Pancreas (tissue), 10 donors: ENCODE results near the gene CHGA. TPM values are rescaled to one million over a fixed set of nuclear protein-coding genes. Genes with fewer than 3 reads are reported as not detected.
A peak's percentile ranks its signal among the peaks of the same experiment; 100 is the strongest.

Experiments used
- ATAC-seq, 4 donors: fragments of 200-7000 bp; cut with Tn5 transposase; one replicate each; pipeline versions ENCODE4 v1.8.0 to v1.9.1; 2020; ENCODE audit warnings: mild to moderate bottlenecking in 4 of 4, moderate library complexity in 4 of 4
- DNase-seq, 6 donors: peaks; one replicate each; pipeline ENCODE4 v3.0.0-alpha.2; 2020
- FAIRE-seq: peaks from 2 replicates; lab custom pipeline; 2012; peaks lifted over from hg19 to GRCh38; lab: Jason Lieb, UNC
- H3K27ac ChIP-seq, 4 donors: fragments of 200-600 bp; sonication (generic); 1 replicate in 3 of 4; 2 replicates in 1 of 4; pipeline versions ENCODE4 v1.5.0 to v1.8.0; 2020
- H3K27me3 ChIP-seq, 4 donors: fragments of 200-600 bp; one replicate each; pipeline ENCODE4 v1.8.0; 2021
- H3K36me3 ChIP-seq, 3 donors: fragments of 200-600 bp; sonication (generic) in 1 of 3; one replicate each; pipeline versions ENCODE4 v1.5.0 to v1.8.0; 2020 to 2021
- H3K4me1 ChIP-seq, 3 donors: fragments of 200-600 bp; one replicate each; pipeline ENCODE4 v1.8.0; 2021
- H3K4me3 ChIP-seq, 4 donors: fragments of 200-600 bp; sonication (generic) in 2 of 4; one replicate each; pipeline versions ENCODE4 v1.5.0 to v1.8.0; 2020 to 2021
- H3K9me3 ChIP-seq, 4 donors: fragments of 200-600 bp; one replicate each; pipeline ENCODE4 v1.8.0; 2021
- CTCF ChIP-seq, 4 donors: fragments of 200-600 bp; sonication (generic) in 3 of 4; IDR thresholded peaks; one replicate each; pipeline versions ENCODE4 v1.5.0 to v1.8.0; 2021; ENCODE audit warnings: antibody characterized with exemption in 4 of 4
- WGBS, 2 donors: extraction: QIAGEN DNeasy Blood & Tissue Kit; methylation state at CpG; one replicate each; pipeline ENCODE4 v1.1.7; 2013; 5-methylcytosine and 5-hydroxymethylcytosine counted together
- intact Hi-C, 3 donors: fragments of 100-400 bp; cut with DNase I; formaldehyde crosslinking; loops; one replicate each; pipeline versions ENCODE4 v1.11.1 to v1.14.2; 2022
- polyA plus RNA-seq, 2 donors: library from polyadenylated mRNA; stranded (reverse); fragments of 200-250 nt; gene quantifications; one replicate each; pipeline ENCODE4 v1.2.3, GENCODE V29; 2013
- total RNA-seq, 6 donors: library from RNA; stranded (reverse); fragmentation: NEBNext Ultra II Directional in 4 of 6; extraction: Animal tissue kit (Norgen Biotek cat#: 25700) in 4 of 6; gene quantifications; one replicate each; pipeline versions ENCODE4 v1.2.1 to v1.2.4, GENCODE V29; 2021 to 2023
- donor health status: healthy with polysubstance abuse.
- donor health status: DM: no; HTN: no; CAD: no; lungs with moderate emphysema.
- donor health status: DM: no; HTN: no; CAD: no.
- donor health status: control.
- donor health status: control.
- donor health status: Bipolar disorder and iron deficiency.
- donor health status: DM: yes; HTN: yes; CAD: no.
- donor health status: DM: no; HTN: no; CAD: no.
- donor health status: DM: no; HTN: no; CAD: no.
- donor health status: DM: yes; HTN: yes; CAD: no.

The CHGA gene
- total and polyA plus RNA-seq, 8 donors = 30.3 to 1,505 (median 112) TPM

- Histone ChIP-seq H3K27ac (no peak overlapping the region), H3K9me3 (no peaks in the 10 kb centered on the region), H3K4me3 (no peak overlapping the region), H3K4me1 (no peaks in the 10 kb centered on the region), H3K27me3 (no peaks in the 10 kb centered on the region), H3K36me3 (peaks cover 0 to 18% (median 0%) of the 10 kb centered on the region in 3 donors)
- intact Hi-C loops = no loop called here
- no peak for TF ChIP-seq CTCF (IDR thresholded peaks at IDR 0.05)
- DNase-seq (peak in 1 of 6 donors; percentile 67), ATAC-seq (no peak), FAIRE-seq (no peak)
- 93 to 97% methylated on average over 30 of the region's 30 CpGs for WGBS, 2 donors
These were observed 18.6 kb downstream of the CHGA start for GRCh38 chr14:92941531-92941930.

GRCh38 chr14:92942136-92942535, 19.2 kb downstream of the CHGA start:
- Histone ChIP-seq H3K36me3 (peaks cover 0 to 12% (median 0%) of the 10 kb centered on the region in 3 donors), H3K4me1 (no peaks in the 10 kb centered on the region), H3K27me3 (no peaks in the 10 kb centered on the region), H3K27ac (no peak overlapping the region), H3K4me3 (no peak overlapping the region), H3K9me3 (no peaks in the 10 kb centered on the region)
- ATAC-seq = no peak
- peak in 1 of 6 donors; percentile 21 for DNase-seq
- intact Hi-C loops = no loop called here
- TF ChIP-seq CTCF (IDR thresholded peaks at IDR 0.05) = no peak
- 93 to 96% methylated on average over 5 of the region's 5 CpGs for WGBS, 2 donors
- FAIRE-seq = no peak

- DNase-seq (peak in 1 of 6 donors; percentile 28), ATAC-seq (no peak), FAIRE-seq (no peak)
- Histone ChIP-seq H3K9me3 (no peaks in the 10 kb centered on the region), H3K27me3 (no peaks in the 10 kb centered on the region), H3K27ac (no peak overlapping the region), H3K4me1 (no peaks in the 10 kb centered on the region), H3K4me3 (no peak overlapping the region), H3K36me3 (peaks cover 0 to 12% (median 0%) of the 10 kb centered on the region in 3 donors)
- intact Hi-C loops = no loop called here
- no peak for TF ChIP-seq CTCF (IDR thresholded peaks at IDR 0.05)
- WGBS, 2 donors = 94% methylated on average over 8 of the region's 8 CpGs
These were observed 19.6 kb downstream of the CHGA start for GRCh38 chr14:92942576-92942975.

GRCh38 chr14:92942976-92943710, 20.2 kb downstream of the CHGA start:
- H3K9me3 ChIP-seq = no peaks in the 10 kb centered on the region
- H3K4me1 ChIP-seq = no peaks in the 10 kb centered on the region
- ATAC-seq = no peak
- no peak for FAIRE-seq
- no peak overlapping the region for H3K27ac ChIP-seq
- no peaks in the 10 kb centered on the region for H3K27me3 ChIP-seq
- H3K4me3 ChIP-seq = no peak overlapping the region
- peaks cover 0 to 12% (median 0%) of the 10 kb centered on the region in 3 donors for H3K36me3 ChIP-seq
- peak in 2 of 6 donors; percentile 22 to 54 for DNase-seq
- intact Hi-C loops = no loop called here
- 94 to 96% methylated on average over 30 of the region's 30 CpGs for WGBS, 2 donors
- no peak for TF ChIP-seq CTCF (IDR thresholded peaks at IDR 0.05)
